Peyer's patch (tissue), 4 donors: ENCODE measurements around the gene RORC. TPM values are rescaled to one million over a fixed set of nuclear protein-coding genes. Genes with fewer than 3 reads are reported as not detected.

ENCODE experiments used
- DNase-seq, 3 donors: peaks; one replicate each; pipeline ENCODE4 v3.0.0-alpha.2; 2017 to 2019
- H3K27ac ChIP-seq, 4 donors: fragments of 200-600 bp; sonication (generic); one replicate each; pipeline ENCODE4 v1.5.1; 2016 to 2019
- H3K27me3 ChIP-seq, 2 donors: fragments of 200-600 bp; sonication (generic); one replicate each; pipeline ENCODE4 v1.5.1; 2019
- H3K36me3 ChIP-seq, 3 donors: fragments of 200-600 bp; sonication (generic); one replicate each; pipeline ENCODE4 v1.5.1; 2016 to 2019
- H3K4me1 ChIP-seq, 4 donors: fragments of 200-600 bp; sonication (generic); one replicate each; pipeline ENCODE4 v1.5.1; 2016 to 2019
- H3K4me3 ChIP-seq, 4 donors: fragments of 200-600 bp; sonication (generic); 1 replicate in 3 of 4; 2 replicates in 1 of 4; pipeline ENCODE4 v1.5.1; 2016 to 2019; ENCODE audit warnings: mild to moderate bottlenecking in 1 of 4
- H3K9me3 ChIP-seq, 4 donors: fragments of 200-600 bp; sonication (generic); one replicate each; pipeline ENCODE4 v1.5.1; 2016 to 2019; ENCODE audit warnings: mild to moderate bottlenecking in 1 of 4
- CTCF ChIP-seq, 6 experiments: fragments of 450-650 bp in 4 of 6; fragments of 200-600 bp in 2 of 6; sonication (generic) in 1 of 6; IDR thresholded peaks; one replicate each; pipeline ENCODE4 v1.5.1; 2017 to 2019; ENCODE audit warnings: antibody characterized with exemption in 6 of 6, mild to moderate bottlenecking in 3 of 6, moderate library complexity in 1 of 6
- POLR2A ChIP-seq, 2 donors: fragments of 450-650 bp; IDR thresholded peaks; one replicate each; pipeline ENCODE4 v1.5.1; 2017; ENCODE audit warnings: antibody characterized with exemption in 2 of 2, mild to moderate bottlenecking in 2 of 2, moderate library complexity in 2 of 2
- total RNA-seq, 4 donors: library from RNA; depleted of rRNA; stranded (reverse); fragments of >200 nt; gene quantifications; one replicate each; pipeline ENCODE4 v1.1.0, GENCODE V29; 2016

Gene RORC
- total RNA-seq, 4 donors from 2014 or later = 10.7 to 70.1 (median 46.0) TPM

- Histone ChIP-seq H3K36me3 (peaks cover 0 to 10% (median 0%) of the 10 kb centered on the region in 3 donors), H3K4me3 (no peak overlapping the region), H3K9me3 (no peaks in the 10 kb centered on the region), H3K27ac (no peak overlapping the region), H3K4me1 (no peaks in the 10 kb centered on the region), H3K27me3 (no peaks in the 10 kb centered on the region)
- TF ChIP-seq POLR2A (IDR thresholded peaks at IDR 0.05) (no peak), CTCF (IDR thresholded peaks at IDR 0.05) (no peak)
- DNase-seq = no peak
Measured at GRCh38 chr1:151803915-151804314, 27.7 kb downstream of the RORC start.

GRCh38 chr1:151803164-151803563 is 28.4 kb downstream of the RORC start:
- Histone ChIP-seq H3K27ac (no peak overlapping the region), H3K4me3 (no peak overlapping the region), H3K36me3 (peaks cover 0 to 10% (median 0%) of the 10 kb centered on the region in 3 donors), H3K9me3 (no peaks in the 10 kb centered on the region), H3K27me3 (no peaks in the 10 kb centered on the region), H3K4me1 (no peaks in the 10 kb centered on the region)
- peak in 1 of 3 donors; percentile 21 for DNase-seq
- no peak for TF ChIP-seq POLR2A (IDR thresholded peaks at IDR 0.05)

- no peak for TF ChIP-seq POLR2A (IDR thresholded peaks at IDR 0.05)
- TF ChIP-seq CTCF (IDR thresholded peaks at IDR 0.05) = no peak
- no peaks in the 10 kb centered on the region for H3K27me3 ChIP-seq
- no peak overlapping the region for H3K4me3 ChIP-seq
- no peaks in the 10 kb centered on the region for H3K9me3 ChIP-seq
- H3K4me1 ChIP-seq = no peaks in the 10 kb centered on the region
- no peak overlapping the region for H3K27ac ChIP-seq
- no peak for DNase-seq
- H3K36me3 ChIP-seq = peaks cover 0 to 6% (median 0%) of the 10 kb centered on the region in 3 donors
Measured at GRCh38 chr1:151802372-151802771, 29.2 kb downstream of the RORC start.

- no peaks in the 10 kb centered on the region for H3K9me3 ChIP-seq
- H3K36me3 ChIP-seq = peaks cover 0 to under 1% (median 0%) of the 10 kb centered on the region in 3 donors
- H3K27ac ChIP-seq = no peak overlapping the region
- no peaks in the 10 kb centered on the region for H3K27me3 ChIP-seq
- H3K4me1 ChIP-seq = no peaks in the 10 kb centered on the region
- H3K4me3 ChIP-seq = no peak overlapping the region
- DNase-seq = no peak
- TF ChIP-seq POLR2A (IDR thresholded peaks at IDR 0.05) (no peak), CTCF (IDR thresholded peaks at IDR 0.05) (no peak)
Measured at GRCh38 chr1:151801846-151802245, 29.8 kb downstream of the RORC start.

GRCh38 chr1:151801310-151801820 is 30.2 kb downstream of the RORC start:
- DNase-seq = no peak
- H3K27me3 ChIP-seq = no peaks in the 10 kb centered on the region
- H3K4me3 ChIP-seq = no peak overlapping the region
- no peak overlapping the region for H3K27ac ChIP-seq
- no peaks in the 10 kb centered on the region for H3K36me3 ChIP-seq
- H3K4me1 ChIP-seq = no peaks in the 10 kb centered on the region
- no peak for TF ChIP-seq CTCF (IDR thresholded peaks at IDR 0.05)
- TF ChIP-seq POLR2A (IDR thresholded peaks at IDR 0.05) = no peak
- H3K9me3 ChIP-seq = no peaks in the 10 kb centered on the region

- no peak for TF ChIP-seq CTCF (IDR thresholded peaks at IDR 0.05)
- TF ChIP-seq POLR2A (IDR thresholded peaks at IDR 0.05) = no peak
- Histone ChIP-seq H3K27me3 (no peaks in the 10 kb centered on the region), H3K27ac (no peak overlapping the region), H3K9me3 (no peaks in the 10 kb centered on the region), H3K4me3 (no peak overlapping the region), H3K36me3 (no peaks in the 10 kb centered on the region), H3K4me1 (no peaks in the 10 kb centered on the region)
- DNase-seq = no peak
Measured at GRCh38 chr1:151800830-151801229, 30.8 kb downstream of the RORC start.
